GM21360 (cell line): ENCODE measurements around the gene TMC5.
"Not testable (repeated sequence)": the region's sequence is repeated elsewhere in the genome, so short reads cannot be mapped to it uniquely, and the experiment has no call there.

ENCODE experiments used
- ATAC-seq: cut with Tn5 transposase; IDR thresholded peaks from one replicate; pipeline ENCODE4 v1.9.1; 2021; ENCODE audit warnings: mild to moderate bottlenecking, moderate library complexity; ENCODE audit not compliant: unreplicated experiment

TMC5 gene

GRCh38 chr16:19397373-19397772 is 20.3 kb upstream of the TMC5 start:
- not testable (repeated sequence) for ATAC-seq

DNA sequence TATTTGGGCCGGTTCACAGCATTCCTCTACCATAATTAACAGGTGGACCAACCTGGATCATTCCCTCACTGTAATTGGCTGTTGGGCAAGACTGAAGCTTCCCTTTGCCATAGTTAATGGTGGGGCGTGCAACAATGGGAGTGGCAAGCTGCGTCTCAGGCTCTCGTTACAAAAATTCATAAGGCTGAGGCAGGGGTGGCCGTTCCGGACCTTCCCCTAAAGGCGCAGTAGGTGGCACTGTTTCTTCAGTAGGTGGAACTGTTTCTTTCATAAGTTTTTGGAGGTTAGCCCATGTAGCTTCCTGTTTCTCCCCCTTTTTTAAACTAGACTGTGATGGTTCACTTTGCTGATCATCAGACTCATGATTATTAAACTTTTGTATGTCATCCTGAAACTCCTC is 17.0 kb upstream of the TMC5 start:
- ATAC-seq, result no peak

DNA sequence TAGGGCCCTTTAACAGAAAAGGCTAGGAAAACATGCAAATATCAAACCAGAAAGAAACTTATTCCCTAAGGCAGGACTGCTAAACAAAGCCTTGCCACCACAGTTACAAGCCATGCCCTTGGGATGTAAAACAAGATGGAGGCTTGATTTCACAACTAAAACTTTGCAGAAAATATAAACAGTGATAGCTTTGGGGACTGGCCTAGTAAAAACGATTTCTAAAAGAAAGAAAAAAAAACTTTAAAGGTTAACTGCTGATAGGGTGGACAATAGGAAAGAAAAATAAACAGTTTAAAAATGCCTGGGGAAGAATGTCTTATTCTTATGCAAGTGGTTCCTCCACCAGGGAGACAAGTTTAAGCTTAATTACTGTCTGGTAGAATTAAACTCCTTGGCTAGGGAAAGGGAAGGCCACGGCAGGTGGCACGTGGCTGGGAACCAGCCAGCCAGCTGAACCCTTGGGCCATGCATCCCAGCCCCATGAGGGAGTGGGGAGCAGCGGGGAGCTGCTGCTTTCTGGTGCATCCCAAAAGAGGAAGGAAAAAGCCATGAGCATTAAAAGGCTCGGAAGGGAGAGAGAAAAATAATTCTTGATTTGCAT is 10.7 kb upstream of the TMC5 start:
- no peak for ATAC-seq

DNA sequence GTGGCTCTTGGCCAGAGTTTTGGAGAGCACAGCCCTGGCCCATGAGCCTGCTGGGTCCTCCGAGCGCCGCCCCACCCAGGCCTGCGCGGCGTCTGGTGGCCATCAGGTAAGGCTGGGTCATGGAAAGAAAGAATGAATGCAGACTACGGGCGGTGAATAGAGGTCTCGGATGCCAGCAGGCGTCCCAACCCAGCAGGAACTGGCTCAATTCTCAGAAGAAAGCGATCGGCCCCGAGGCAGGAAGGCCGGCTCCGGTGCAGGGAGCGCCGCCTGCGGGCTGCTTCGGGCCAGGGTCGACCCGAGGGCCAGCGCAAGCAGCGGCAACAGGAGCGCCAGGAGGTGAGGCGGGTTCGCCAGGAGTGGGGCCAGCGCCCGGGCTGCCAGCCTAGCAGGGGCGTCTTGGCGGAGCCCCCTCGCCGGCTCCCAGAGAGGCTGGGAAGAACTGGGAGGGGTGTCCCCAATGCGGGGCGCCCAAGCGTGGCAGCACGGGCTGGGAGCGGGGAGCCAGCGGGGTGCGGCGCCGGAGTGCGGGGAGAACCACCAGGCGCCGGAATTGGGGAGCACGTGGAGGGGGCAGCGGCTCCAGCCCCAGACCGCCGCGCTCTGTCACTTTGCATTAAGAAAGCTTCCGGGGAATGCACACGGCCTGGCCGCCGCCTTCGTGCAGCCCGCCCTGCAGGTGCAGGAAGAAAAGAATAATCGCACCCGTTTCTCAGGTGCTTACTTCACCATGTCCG is 7.1 kb upstream of the TMC5 start:
- ATAC-seq, result no peak

DNA sequence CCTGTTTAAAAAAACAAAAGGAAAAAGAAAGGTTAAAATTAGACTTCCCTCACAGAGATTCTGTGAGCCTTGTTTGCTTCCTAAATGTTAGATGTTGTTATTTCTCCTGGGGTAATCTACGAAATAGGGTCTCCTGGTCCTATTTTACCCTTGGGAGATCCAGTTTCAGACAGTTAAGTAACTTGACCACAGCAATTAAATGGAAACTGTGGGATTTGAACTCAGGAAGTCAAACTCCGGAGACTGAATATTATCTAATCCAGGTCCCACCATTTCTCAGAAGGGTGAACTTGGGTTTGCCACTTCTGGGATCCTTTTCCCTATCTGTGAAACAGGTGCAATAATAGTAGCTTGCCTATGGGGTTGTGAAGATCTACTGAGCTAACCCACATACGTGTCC is 6.4 kb upstream of the TMC5 start:
- ATAC-seq, result no peak

DNA sequence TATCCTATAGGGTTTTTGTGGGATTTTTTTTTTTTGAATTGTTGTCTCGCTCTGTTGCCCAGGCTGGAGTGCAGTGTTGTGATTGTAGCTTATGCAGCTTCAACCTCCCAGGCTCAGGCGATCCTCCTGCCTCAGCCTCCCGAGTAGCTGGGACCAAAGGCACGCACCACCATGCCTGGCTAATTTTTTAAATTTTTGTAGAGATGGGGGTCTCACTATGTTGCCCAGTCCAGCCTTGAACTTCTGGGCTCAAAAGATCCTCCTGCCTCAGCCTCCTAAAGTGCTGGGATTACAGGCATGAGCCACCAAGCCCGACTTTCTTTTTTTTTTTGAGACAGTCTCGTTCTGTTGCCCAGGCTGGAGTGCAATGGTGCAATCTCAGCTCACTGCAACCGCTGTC is 5.6 kb upstream of the TMC5 start:
- not testable (repeated sequence) for ATAC-seq

GRCh38 chr16:19415461-19415860 is 2.2 kb upstream of the TMC5 start:
- ATAC-seq, result no peak

GRCh38 chr16:19415918-19416317 is 1.8 kb upstream of the TMC5 start:
- ATAC-seq, result no peak

GRCh38 chr16:19418200-19418599 is 517 bp downstream of the TMC5 start:
- no peak for ATAC-seq

DNA sequence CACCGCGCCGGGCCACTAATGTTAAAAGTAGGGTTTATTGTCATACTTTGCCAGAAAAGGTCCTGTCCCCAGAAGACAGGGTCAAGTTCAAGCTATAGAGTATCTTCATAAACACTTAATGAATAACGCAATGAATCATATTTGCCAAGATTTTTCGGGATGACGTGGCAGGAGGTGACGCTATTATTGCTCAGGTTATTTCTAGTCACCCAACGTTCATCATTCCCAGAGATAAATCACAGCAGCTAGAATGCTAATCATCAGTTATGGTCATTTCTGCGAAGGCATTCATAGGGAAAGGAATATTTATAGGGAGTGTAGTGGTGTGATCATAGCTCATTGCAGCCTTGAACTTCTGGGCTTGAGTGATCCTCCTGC is 2.0 kb downstream of the TMC5 start:
- no peak for ATAC-seq

- ATAC-seq, result no peak
Measured at GRCh38 chr16:19424478-19424877, 6.8 kb downstream of the TMC5 start.

DNA sequence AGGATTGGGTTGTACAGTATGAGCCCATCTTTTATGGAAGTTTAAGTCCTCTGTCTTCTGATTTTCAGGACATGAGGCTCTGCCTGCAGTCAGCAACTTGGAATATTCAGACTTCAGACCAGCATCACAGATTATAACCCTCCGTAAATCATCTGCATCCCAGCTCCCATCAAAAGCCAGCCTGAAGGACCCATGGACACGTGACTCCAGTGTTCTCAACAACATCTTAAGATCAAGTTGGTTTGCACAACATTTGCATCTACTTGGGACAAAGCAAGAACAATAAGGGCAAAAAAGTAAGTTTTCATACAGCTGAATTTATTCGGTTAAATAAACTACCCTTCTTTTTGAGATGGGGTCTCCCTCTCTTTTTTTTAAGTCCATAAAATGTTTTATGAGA is 12.7 kb downstream of the TMC5 start:
- no peak for ATAC-seq

DNA sequence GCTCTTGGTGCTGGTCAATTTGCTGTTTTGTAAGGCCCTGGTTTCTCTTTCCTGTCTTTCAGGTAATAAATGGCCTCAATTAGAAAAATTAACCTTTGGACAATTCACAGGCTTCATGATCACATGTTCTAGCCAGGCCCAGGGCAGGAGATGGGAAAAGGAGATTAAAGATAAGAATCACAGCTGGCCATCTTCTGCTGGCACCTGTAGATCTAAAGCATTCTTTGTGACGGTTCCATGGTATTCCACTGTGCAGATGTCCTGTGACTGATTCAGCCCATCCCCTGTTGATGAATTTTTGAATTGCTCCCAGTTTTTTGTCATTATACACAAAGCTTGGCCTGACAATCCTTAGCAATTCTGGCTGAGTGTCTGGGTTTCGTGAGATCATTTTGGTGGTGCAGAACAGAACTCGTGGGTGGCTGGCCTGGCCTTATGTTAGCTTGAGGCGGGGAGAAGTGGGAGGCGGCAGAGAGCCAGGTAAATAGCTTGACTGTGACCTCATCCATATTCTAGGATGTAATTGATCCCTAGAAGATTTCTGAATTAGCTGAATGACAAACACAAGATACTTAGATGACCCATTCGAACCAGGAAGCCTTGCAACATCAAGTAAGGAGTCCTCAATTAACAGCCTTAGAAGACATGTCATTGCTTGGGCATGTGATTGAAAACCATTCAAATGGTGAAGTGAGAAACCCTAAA is 14.1 kb downstream of the TMC5 start:
- no peak for ATAC-seq

GRCh38 chr16:19432429-19432828 is 14.7 kb downstream of the TMC5 start:
- no peak for ATAC-seq

GRCh38 chr16:19434584-19434983 is 16.9 kb downstream of the TMC5 start:
- ATAC-seq, result no peak

DNA sequence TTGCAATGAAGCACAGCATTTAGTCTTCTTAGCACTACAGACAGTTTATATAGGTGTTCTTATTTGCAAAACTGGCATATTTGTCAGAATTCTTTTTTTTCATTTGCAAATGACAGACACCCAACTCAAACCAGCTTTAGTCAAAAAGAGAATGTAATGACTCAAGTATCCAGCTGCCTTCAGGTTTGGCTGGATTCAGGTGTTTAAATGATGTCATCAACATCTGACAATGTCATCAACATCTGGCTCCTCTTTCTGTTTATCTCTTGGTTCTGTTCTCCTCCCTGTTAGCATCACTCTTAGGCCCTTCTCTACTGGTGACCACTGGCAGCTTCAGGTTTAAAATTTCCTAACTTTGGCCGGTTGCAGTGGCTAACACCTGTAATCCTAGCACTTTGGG is 18.9 kb downstream of the TMC5 start:
- ATAC-seq, result no peak

DNA sequence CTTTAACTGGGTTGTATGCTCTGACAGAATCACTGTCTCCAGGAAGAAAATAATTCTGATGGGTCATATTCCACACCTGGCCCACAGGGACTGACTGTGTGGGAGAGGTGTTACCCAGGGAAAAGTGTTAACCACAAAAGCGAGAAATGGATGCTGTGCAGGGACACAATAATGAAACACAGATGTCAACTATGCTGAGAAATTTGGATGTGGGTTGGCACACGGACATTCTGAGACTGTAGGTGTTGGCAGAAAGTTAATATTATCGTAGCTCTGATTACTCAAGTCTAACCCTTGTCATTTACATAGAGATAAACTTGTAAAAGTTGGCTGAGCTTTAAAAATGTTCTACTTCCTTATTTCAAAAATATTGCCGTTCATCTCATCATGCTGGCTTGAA is 19.6 kb downstream of the TMC5 start:
- no peak for ATAC-seq

DNA sequence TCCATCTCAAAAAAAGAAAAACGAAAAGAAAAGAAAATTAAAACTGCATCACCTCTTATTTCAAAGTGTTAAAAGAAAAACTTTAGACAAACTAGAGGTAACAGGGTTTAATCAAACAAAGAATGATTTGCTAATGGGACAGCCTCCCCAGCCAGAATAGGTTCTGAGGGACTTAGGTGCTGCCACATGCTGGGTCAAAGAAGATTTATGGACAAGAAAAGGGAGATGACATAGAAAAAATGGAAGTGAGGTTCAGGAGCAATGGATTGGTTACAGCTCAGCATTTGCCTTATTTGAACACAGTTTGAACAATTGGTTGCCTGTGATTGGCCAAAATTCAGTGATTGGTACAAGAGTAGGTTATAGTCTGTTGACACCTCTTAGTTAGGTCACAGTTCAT is 21.1 kb downstream of the TMC5 start:
- no peak for ATAC-seq

GRCh38 chr16:19439483-19439882 is 21.8 kb downstream of the TMC5 start:
- no peak for ATAC-seq

DNA sequence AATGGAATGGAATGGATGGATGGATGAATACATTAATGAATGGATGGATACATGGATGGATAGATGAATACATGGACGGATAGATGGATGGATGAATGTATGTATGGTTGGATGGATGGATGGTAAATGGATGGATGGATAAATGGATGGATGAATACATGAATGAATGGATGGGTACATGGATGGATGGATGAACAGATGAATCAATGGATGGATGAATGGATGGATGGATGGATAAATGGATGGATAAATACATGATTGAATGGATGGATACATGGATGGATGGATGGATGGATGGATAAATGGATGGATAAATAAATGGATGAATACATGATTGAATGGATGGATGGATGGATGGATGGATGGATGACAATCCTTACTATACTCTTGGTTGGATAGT is 26.0 kb downstream of the TMC5 start:
- ATAC-seq, result no peak

DNA sequence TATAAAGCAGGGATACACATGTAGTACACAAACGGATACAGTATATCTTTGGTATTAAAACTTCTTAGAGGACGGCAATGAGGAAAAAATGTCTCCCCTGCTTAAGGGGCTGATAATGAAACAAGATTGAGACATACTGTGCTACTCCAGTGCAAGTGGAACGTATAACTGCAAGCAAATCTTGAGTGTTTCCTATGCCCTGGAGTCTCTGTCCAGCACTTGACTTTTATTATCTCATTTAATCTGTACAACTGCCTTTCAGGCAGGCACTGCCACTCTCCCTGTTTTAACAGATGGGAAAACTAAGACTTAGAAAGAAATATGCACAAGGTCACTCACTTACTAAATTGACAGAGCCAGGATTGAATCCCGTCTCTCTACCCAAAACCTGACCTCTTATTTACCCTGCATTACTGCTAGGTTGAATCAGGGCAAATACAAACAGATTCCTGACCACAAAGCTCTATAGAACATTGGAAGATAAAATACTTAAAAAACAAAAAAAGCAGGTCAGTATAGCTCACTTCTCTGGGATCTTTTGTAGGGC is 28.7 kb downstream of the TMC5 start:
- ATAC-seq, result no peak

DNA sequence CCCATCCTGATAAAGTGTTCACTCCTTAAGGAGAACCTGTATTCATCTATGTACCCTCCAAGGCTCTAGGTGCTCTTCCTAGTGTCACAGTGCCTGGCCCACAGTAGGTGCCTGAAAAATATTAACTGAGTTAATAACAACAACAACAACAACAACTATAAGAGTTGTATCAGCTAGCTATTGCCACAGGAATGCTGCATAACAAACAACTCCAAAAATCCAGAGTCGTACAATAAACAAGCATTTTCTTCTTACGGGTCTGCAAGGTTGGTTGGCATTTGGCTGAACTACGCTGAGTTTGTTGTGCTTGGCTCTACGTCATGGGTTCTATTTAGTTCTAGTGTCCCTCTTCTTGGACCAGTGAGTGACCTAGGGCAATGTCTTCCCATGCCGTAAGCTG is 29.2 kb downstream of the TMC5 start:
- no peak for ATAC-seq
